HepG2 (cell line): Measurements from ENCODE around the gene LRRC27.

Source experiments
- HDAC1 ChIP-seq: sonication (generic); formaldehyde crosslinking; IDR thresholded peaks from 2 replicates; pipeline ENCODE4 v1.5.1; 2020; ENCODE audit warnings: mild to moderate bottlenecking, missing genetic modification reagents
- NPAS2 ChIP-seq: sonication (generic); formaldehyde crosslinking; IDR thresholded peaks from 2 replicates; pipeline ENCODE4 v1.8.0; 2022; ENCODE audit warnings: mild to moderate bottlenecking, missing genetic modification reagents, borderline replicate concordance
- ZNF383 ChIP-seq: sonication (generic); formaldehyde crosslinking; IDR thresholded peaks from 2 replicates; pipeline ENCODE4 v1.4.0; 2020; ENCODE audit warnings: missing genetic modification reagents, mild to moderate bottlenecking, borderline replicate concordance

- no peak for TF ChIP-seq NPAS2
- TF ChIP-seq HDAC1 (CRISPR knock-in tag): no peak
- no peak for TF ChIP-seq ZNF383 (CRISPR knock-in tag)
These were observed 33.1 kb downstream of the LRRC27 start for GRCh38 chr10:132365102-132365501.
